ENCODE measurements around the gene DGKB.

DGKB gene

DNA sequence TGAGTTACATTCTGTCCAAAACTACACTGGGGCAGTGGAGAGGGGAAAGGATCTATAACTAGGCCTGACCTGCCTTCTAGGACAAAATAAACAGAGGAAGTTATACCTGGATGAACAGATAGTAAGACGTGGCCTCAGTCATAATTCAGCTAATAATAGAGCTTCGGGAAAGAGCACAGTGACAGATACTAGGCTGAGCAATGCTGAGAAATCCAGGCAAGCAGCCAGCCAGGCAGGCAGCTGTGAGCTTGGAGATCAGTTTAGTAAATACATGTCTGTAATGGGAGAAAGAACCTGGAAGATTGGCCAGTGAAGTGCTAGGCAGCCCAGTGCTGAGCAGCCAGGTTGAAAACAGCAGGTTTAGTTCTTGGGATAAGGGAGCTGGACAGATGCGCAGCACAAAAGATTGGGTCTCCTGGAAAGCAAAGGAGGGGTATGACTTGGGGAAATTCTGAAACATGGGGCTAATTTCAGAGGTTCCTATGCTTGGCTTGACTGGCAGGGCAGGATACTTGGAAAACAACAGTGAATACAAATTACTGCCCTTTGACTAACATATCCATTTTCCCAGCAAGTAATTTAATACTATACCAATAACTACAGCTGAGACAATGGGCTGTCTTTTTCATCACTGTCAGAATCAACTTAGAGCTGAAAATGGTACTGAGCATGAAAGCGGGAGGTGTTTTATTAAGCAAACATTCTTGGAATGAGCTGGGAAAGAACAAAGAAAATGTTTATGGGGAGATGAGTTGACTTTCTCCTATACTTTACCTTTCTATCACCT lies 140.8 kb downstream of the DGKB start:
- TF ChIP-seq, protein P1, sequence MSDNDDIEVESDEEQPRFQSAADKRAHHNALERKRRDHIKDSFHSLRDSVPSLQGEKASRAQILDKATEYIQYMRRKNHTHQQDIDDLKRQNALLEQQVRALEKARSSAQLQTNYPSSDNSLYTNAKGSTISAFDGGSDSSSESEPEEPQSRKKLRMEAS (IDR thresholded peaks at IDR 0.05): no peak
- no peak for TF ChIP-seq ZBTB7A (IDR thresholded peaks at IDR 0.05; ENCODE audit: low read depth)
- TF ChIP-seq, protein P2, sequence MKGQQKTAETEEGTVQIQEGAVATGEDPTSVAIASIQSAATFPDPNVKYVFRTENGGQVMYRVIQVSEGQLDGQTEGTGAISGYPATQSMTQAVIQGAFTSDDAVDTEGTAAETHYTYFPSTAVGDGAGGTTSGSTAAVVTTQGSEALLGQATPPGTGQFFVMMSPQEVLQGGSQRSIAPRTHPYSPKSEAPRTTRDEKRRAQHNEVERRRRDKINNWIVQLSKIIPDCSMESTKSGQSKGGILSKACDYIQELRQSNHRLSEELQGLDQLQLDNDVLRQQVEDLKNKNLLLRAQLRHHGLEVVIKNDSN (IDR thresholded peaks at IDR 0.05): no peak
- TF ChIP-seq CEBPB (IDR thresholded peaks at IDR 0.05): no peak

DNA sequence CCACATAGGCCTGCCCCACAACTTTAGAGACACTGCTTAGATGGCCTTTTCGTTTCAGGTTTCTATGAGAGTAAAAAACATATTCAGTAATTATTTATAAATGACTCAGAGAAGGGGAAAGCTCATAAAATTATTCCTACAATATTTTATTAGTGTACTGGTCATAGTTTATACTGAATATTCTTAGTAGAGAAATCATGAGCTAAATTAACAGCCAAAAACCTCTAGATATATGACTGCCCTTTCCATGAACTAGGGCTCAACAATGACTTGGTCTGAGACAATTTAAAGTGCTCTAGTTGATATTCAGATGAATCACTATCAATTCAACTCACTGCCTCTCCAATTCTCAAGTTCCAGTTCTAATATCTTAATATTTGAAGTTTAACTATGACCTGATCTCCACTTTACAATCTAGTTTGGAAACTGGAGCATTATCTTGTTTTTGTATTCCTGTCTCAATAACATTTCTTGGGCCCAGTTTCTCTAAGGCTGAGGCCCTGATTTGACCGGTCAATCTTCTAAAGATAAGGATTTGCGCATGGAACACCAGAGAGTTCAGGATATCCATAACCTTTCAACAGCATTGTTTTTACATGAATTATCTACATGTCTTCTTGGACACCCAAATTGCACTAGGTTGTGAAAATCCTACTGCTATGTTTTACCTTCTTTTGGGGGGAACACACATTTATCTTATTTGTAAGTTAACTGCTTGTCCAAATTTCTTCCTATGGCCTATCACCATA lies 141.6 kb downstream of the DGKB start:
- TF ChIP-seq EGR1 (IDR thresholded peaks at IDR 0.05) (no peak), ZBTB7A (IDR thresholded peaks at IDR 0.05; ENCODE audit: low read depth) (no peak), RAD21 (IDR thresholded peaks at IDR 0.05; ENCODE audit: low read depth) (no peak), TCF12 (IDR thresholded peaks at IDR 0.05; ENCODE audit: low read depth) (no peak), CREB1 (IDR thresholded peaks at IDR 0.05; ENCODE audit: low read depth) (no peak), YY1 (IDR thresholded peaks at IDR 0.05; ENCODE audit: low read depth) (no peak), EP300 (IDR thresholded peaks at IDR 0.05; ENCODE audit: borderline replicate concordance) (no peak), NFIC (IDR thresholded peaks at IDR 0.05) (no peak), TAF1 (IDR thresholded peaks at IDR 0.05; ENCODE audit: low read depth) (no peak)
- TF ChIP-seq, protein P2 (IDR thresholded peaks at IDR 0.05): no peak
- TF ChIP-seq, protein P1 (IDR thresholded peaks at IDR 0.05): no peak

DNA sequence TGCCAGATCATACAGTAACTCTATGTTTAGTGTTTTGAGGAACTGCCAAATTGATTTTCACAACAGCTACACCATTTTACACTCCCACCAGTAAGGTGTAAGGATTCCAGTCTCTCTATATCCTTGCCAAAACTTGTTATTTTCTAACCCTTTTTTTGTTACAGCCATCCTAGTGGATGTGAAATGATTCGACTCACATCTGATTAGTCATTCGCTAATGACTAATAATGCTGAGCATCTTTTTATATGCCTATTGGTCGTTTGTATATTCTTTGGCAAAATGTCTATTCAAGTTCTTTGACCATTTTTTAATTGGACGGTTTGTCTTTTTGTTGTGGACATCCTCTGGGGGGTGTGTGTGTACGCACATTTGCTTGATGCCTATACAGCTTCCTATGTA lies 142.8 kb downstream of the DGKB start:
- no peak for TF ChIP-seq CEBPB (IDR thresholded peaks at IDR 0.05)
- no peak for TF ChIP-seq EP300 (IDR thresholded peaks at IDR 0.05; ENCODE audit: borderline replicate concordance)
- TF ChIP-seq FOXM1 (IDR thresholded peaks at IDR 0.05; ENCODE audit: borderline replicate concordance, low read depth): no peak
- TF ChIP-seq, protein P3, sequence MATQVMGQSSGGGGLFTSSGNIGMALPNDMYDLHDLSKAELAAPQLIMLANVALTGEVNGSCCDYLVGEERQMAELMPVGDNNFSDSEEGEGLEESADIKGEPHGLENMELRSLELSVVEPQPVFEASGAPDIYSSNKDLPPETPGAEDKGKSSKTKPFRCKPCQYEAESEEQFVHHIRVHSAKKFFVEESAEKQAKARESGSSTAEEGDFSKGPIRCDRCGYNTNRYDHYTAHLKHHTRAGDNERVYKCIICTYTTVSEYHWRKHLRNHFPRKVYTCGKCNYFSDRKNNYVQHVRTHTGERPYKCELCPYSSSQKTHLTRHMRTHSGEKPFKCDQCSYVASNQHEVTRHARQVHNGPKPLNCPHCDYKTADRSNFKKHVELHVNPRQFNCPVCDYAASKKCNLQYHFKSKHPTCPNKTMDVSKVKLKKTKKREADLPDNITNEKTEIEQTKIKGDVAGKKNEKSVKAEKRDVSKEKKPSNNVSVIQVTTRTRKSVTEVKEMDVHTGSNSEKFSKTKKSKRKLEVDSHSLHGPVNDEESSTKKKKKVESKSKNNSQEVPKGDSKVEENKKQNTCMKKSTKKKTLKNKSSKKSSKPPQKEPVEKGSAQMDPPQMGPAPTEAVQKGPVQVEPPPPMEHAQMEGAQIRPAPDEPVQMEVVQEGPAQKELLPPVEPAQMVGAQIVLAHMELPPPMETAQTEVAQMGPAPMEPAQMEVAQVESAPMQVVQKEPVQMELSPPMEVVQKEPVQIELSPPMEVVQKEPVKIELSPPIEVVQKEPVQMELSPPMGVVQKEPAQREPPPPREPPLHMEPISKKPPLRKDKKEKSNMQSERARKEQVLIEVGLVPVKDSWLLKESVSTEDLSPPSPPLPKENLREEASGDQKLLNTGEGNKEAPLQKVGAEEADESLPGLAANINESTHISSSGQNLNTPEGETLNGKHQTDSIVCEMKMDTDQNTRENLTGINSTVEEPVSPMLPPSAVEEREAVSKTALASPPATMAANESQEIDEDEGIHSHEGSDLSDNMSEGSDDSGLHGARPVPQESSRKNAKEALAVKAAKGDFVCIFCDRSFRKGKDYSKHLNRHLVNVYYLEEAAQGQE (IDR thresholded peaks at IDR 0.05; ENCODE audit: low read depth): no peak
- TF ChIP-seq YY1 (IDR thresholded peaks at IDR 0.05; ENCODE audit: low read depth): no peak

DNA sequence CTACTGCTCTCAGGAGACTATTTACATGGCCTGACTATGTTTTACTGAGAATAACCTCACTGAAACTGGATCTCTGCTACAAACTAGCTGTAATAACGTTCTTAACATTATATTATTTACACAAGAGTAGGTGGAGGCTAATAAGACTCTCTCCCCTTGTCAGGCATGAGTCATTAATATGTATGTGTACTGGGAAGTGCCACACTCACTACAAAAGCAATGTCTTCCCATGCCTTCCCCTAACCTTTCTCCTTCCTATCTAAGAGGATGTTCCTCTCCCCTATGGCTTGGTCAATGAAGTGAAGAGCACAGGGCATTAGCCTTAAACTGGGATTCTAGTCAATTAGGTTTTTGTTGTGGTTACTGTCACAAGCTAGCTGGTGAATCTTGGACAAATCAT lies 147.9 kb downstream of the DGKB start:
- TF ChIP-seq FOXM1 (IDR thresholded peaks at IDR 0.05; ENCODE audit: borderline replicate concordance, low read depth) (no peak), EP300 (IDR thresholded peaks at IDR 0.05; ENCODE audit: borderline replicate concordance) (no peak), YY1 (IDR thresholded peaks at IDR 0.05; ENCODE audit: low read depth) (no peak), TAF1 (IDR thresholded peaks at IDR 0.05; ENCODE audit: low read depth) (no peak), CEBPB (IDR thresholded peaks at IDR 0.05) (no peak)
- TF ChIP-seq, protein P1 (IDR thresholded peaks at IDR 0.05): no peak
- TF ChIP-seq, protein P2 (IDR thresholded peaks at IDR 0.05): no peak

DNA sequence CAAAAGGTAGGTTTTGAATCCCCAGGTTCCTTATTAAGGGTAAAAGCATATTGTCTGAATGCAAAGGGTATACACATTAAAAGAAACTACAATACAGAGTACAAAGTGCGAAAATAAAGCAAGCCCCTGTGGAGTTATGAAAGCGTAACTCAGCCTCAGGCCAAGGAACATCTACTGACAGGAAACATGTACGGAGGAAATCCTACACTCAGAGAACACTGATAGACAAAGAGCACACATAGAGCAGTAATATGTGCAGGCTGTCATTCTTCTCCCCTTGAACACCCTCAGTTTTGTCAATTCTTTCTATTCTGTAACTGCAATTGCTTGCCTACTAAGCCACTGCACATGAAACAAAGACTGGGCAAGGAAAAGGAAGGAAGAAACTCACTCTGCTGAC lies 150.2 kb downstream of the DGKB start:
- no peak for TF ChIP-seq CREB1 (IDR thresholded peaks at IDR 0.05; ENCODE audit: low read depth)

DNA sequence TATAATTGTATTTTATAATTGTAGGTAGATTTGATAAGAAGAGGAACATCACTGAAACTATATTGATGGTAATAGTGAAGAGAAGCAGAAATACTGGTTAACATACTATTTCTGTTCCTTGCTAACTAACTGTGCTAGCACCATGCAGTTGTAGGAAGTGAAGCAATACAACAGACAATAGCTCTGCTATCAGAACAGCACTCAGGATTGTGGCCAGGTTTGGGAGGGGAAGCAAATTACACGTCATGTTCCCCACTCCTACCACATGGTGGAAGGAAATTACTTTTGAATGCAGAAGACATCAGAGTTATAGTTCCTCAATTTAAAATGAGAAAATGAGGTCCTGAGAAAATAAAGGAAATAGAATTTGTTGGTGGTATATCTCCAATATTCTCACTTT lies 151.1 kb downstream of the DGKB start:
- TF ChIP-seq TEAD4 (IDR thresholded peaks at IDR 0.05) (no peak), EP300 (IDR thresholded peaks at IDR 0.05; ENCODE audit: borderline replicate concordance) (no peak), RAD21 (IDR thresholded peaks at IDR 0.05; ENCODE audit: low read depth) (no peak), TAF1 (IDR thresholded peaks at IDR 0.05; ENCODE audit: low read depth) (no peak), FOXM1 (IDR thresholded peaks at IDR 0.05; ENCODE audit: borderline replicate concordance, low read depth) (no peak), CEBPB (IDR thresholded peaks at IDR 0.05) (no peak), CREB1 (IDR thresholded peaks at IDR 0.05; ENCODE audit: low read depth) (no peak), NFIC (IDR thresholded peaks at IDR 0.05) (no peak), ZBTB7A (IDR thresholded peaks at IDR 0.05; ENCODE audit: low read depth) (no peak), YY1 (IDR thresholded peaks at IDR 0.05; ENCODE audit: low read depth) (no peak), TCF12 (IDR thresholded peaks at IDR 0.05; ENCODE audit: low read depth) (no peak), EGR1 (IDR thresholded peaks at IDR 0.05) (no peak)
- TF ChIP-seq, protein P1 (IDR thresholded peaks at IDR 0.05): no peak
- TF ChIP-seq, protein P2 (IDR thresholded peaks at IDR 0.05): no peak
- TF ChIP-seq, protein P3 (IDR thresholded peaks at IDR 0.05; ENCODE audit: low read depth): no peak

Data from Ishikawa (cell line).